Subcutaneous adipose tissue (tissue), 4 donors: ENCODE measurements around the gene PGAP3. TPM values are rescaled to one million over a fixed set of nuclear protein-coding genes. Genes with fewer than 3 reads are reported as not detected.

Experiments
- CTCF ChIP-seq: fragments of 450-650 bp; IDR thresholded peaks from one replicate; pipeline ENCODE4 v1.5.1; 2016; ENCODE audit warnings: low read depth, mild to moderate bottlenecking, control low read depth, antibody characterized with exemption, moderate library complexity
- total RNA-seq, 4 donors: library from RNA; depleted of rRNA; stranded (reverse); fragments of >200 nt; gene quantifications; one replicate each; pipeline ENCODE4 v1.1.0, GENCODE V29; 2016

The PGAP3 gene
- total RNA-seq, 4 donors from 2014 or later: 7.6 to 12.8 (median 8.0) TPM

- no peak for TF ChIP-seq CTCF
These were observed 16.0 kb downstream of the PGAP3 start for GRCh38 chr17:39671651-39672521.

GRCh38 chr17:39670746-39671145 is 17.1 kb downstream of the PGAP3 start:
- no peak for TF ChIP-seq CTCF

- TF ChIP-seq CTCF: no peak
These were observed 17.7 kb downstream of the PGAP3 start for GRCh38 chr17:39669897-39670735.

- TF ChIP-seq CTCF: no peak
These were observed 19.6 kb downstream of the PGAP3 start, which contains the start of gene PNMT for GRCh38 chr17:39667945-39668924. TSS of gene PNMT (plus strand) at chr17:39668453. CDS start at chr17:39668476, 23 bp downstream.

- TF ChIP-seq CTCF: no peak
These were observed 20.5 kb downstream of the PGAP3 start for GRCh38 chr17:39667262-39667944.

GRCh38 chr17:39666601-39667261 is 21.1 kb downstream of the PGAP3 start:
- no peak for TF ChIP-seq CTCF
